ENCODE data around the gene ALDH1A2. TPM values are rescaled to one million over a fixed set of nuclear protein-coding genes. Genes with fewer than 3 reads are reported as not detected.
"Not testable (repeated sequence)": the region's sequence is repeated elsewhere in the genome, so short reads cannot be mapped to it uniquely, and the experiment has no call there.

Gene ALDH1A2
- total RNA-seq, 1 donor from 2014 or later: 22.1 TPM

DNA sequence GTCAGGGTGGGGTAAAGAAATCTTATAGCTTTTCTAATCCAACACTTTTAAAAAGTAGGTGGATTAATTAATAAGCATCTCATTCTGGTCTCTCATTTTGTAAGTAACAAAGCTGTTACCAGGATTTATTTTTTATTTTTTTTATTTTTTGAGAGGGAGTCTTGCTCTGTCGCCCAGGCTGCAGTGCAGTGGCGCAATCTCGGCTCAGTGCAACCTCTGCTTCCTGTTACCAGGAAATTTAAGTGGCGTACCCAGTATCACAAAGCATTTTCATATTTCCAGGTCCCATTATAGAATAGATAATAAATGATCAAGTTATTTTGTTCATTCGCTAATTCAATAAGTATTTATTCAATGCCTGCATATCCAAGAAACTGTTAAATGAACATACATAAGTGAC lies 13.2 kb downstream of the ALDH1A2 start:
- DNase-seq (ENCODE audit: extremely low spot score in 2 of 2): no peak
- TF ChIP-seq POLR2AphosphoS5 (IDR thresholded peaks at IDR 0.05; ENCODE audit: insufficient read depth in 1 of 2, low read depth in 1 of 2): no peak
- TF ChIP-seq POLR2A (IDR thresholded peaks at IDR 0.05): no peak
- TF ChIP-seq, protein P1, sequence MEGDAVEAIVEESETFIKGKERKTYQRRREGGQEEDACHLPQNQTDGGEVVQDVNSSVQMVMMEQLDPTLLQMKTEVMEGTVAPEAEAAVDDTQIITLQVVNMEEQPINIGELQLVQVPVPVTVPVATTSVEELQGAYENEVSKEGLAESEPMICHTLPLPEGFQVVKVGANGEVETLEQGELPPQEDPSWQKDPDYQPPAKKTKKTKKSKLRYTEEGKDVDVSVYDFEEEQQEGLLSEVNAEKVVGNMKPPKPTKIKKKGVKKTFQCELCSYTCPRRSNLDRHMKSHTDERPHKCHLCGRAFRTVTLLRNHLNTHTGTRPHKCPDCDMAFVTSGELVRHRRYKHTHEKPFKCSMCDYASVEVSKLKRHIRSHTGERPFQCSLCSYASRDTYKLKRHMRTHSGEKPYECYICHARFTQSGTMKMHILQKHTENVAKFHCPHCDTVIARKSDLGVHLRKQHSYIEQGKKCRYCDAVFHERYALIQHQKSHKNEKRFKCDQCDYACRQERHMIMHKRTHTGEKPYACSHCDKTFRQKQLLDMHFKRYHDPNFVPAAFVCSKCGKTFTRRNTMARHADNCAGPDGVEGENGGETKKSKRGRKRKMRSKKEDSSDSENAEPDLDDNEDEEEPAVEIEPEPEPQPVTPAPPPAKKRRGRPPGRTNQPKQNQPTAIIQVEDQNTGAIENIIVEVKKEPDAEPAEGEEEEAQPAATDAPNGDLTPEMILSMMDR (IDR thresholded peaks at IDR 0.05): no peak
- Histone ChIP-seq H3K36me3 (no peaks in the 10 kb centered on the region), H3K9me3 (no peaks in the 10 kb centered on the region), H3K4me3 (no peak overlapping the region), H3K4me1 (peaks cover 7% of the 10 kb centered on the region), H3K27me3 (no peaks in the 10 kb centered on the region), H3K27ac (no peak overlapping the region)
- intact Hi-C loops (cut with DNase I): no loop called here

GRCh38 chr15:58049520-58050227 lies 15.8 kb downstream of the ALDH1A2 start:
- Histone ChIP-seq H3K27ac (no peak overlapping the region), H3K36me3 (no peaks in the 10 kb centered on the region), H3K27me3 (no peaks in the 10 kb centered on the region), H3K4me3 (no peak overlapping the region), H3K4me1 (peaks cover 7% of the 10 kb centered on the region), H3K9me3 (no peaks in the 10 kb centered on the region)
- intact Hi-C loops (cut with DNase I): no loop called here
- DNase-seq (ENCODE audit: extremely low spot score in 2 of 2): no peak
- no peak for TF ChIP-seq POLR2AphosphoS5 (IDR thresholded peaks at IDR 0.05; ENCODE audit: insufficient read depth in 1 of 2, low read depth in 1 of 2)
- no peak for TF ChIP-seq POLR2A (IDR thresholded peaks at IDR 0.05)
- TF ChIP-seq, protein P1 (IDR thresholded peaks at IDR 0.05): no peak

GRCh38 chr15:58048261-58048660 lies 17.2 kb downstream of the ALDH1A2 start:
- TF ChIP-seq POLR2A (IDR thresholded peaks at IDR 0.05) (no peak), POLR2AphosphoS5 (IDR thresholded peaks at IDR 0.05; ENCODE audit: insufficient read depth in 1 of 2, low read depth in 1 of 2) (no peak)
- TF ChIP-seq, protein P1 (IDR thresholded peaks at IDR 0.05): no peak
- H3K27me3 ChIP-seq: no peaks in the 10 kb centered on the region
- H3K4me3 ChIP-seq: no peak overlapping the region
- H3K9me3 ChIP-seq: no peaks in the 10 kb centered on the region
- no peak for DNase-seq (ENCODE audit: extremely low spot score in 2 of 2)
- no peak overlapping the region for H3K27ac ChIP-seq
- H3K4me1 ChIP-seq: no peaks in the 10 kb centered on the region
- H3K36me3 ChIP-seq: no peaks in the 10 kb centered on the region
- intact Hi-C loops (cut with DNase I): no loop called here

DNA sequence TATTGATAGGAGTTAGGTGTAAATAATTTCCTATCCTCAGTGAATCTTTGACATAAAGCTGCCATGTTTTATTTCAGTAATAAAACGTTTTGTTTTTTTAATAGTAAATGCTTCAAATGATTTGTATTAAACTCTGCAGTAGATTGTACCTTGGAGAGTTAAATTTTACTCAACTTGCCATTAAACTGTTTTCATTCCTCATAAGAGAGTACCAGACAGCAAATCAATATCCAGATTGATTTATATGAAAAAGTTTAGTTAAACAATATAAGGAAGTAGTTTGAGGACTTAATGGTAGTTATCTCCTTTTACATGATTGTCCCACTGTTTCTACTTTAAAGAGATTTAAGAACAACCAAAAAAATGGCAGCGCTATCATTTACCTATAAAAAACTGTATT lies 18.4 kb downstream of the ALDH1A2 start:
- TF ChIP-seq POLR2AphosphoS5 (IDR thresholded peaks at IDR 0.05; ENCODE audit: insufficient read depth in 1 of 2, low read depth in 1 of 2) (no peak), POLR2A (IDR thresholded peaks at IDR 0.05) (no peak)
- TF ChIP-seq, protein P1 (IDR thresholded peaks at IDR 0.05): no peak
- Histone ChIP-seq H3K4me1 (no peaks in the 10 kb centered on the region), H3K27me3 (no peaks in the 10 kb centered on the region), H3K36me3 (no peaks in the 10 kb centered on the region), H3K4me3 (no peak overlapping the region), H3K9me3 (no peaks in the 10 kb centered on the region), H3K27ac (no peak overlapping the region)
- intact Hi-C loops (cut with DNase I): no loop called here
- no peak for DNase-seq (ENCODE audit: extremely low spot score in 2 of 2)

GRCh38 chr15:58046467-58046866 lies 19.0 kb downstream of the ALDH1A2 start:
- no peaks in the 10 kb centered on the region for H3K9me3 ChIP-seq
- intact Hi-C loops (cut with DNase I): no loop called here
- no peak overlapping the region for H3K4me3 ChIP-seq
- H3K27ac ChIP-seq: no peak overlapping the region
- H3K27me3 ChIP-seq: no peaks in the 10 kb centered on the region
- no peak for DNase-seq (ENCODE audit: extremely low spot score in 2 of 2)
- TF ChIP-seq POLR2AphosphoS5 (IDR thresholded peaks at IDR 0.05; ENCODE audit: insufficient read depth in 1 of 2, low read depth in 1 of 2) (no peak), POLR2A (IDR thresholded peaks at IDR 0.05) (no peak)
- TF ChIP-seq, protein P1 (IDR thresholded peaks at IDR 0.05): no peak
- no peaks in the 10 kb centered on the region for H3K4me1 ChIP-seq
- no peaks in the 10 kb centered on the region for H3K36me3 ChIP-seq

- intact Hi-C loops (cut with DNase I); H3K4me3 ChIP-seq; H3K27ac ChIP-seq; H3K27me3 ChIP-seq; H3K4me1 ChIP-seq; H3K9me3 ChIP-seq; DNase-seq (ENCODE audit: extremely low spot score in 2 of 2); H3K36me3 ChIP-seq: not testable (repeated sequence)
Observed at GRCh38 chr15:58045376-58045775, 20.1 kb downstream of the ALDH1A2 start.
